Neural progenitor cell (in vitro differentiated cells): Measurements from ENCODE around the gene ITPRIPL2. TPM values are rescaled to one million over a fixed set of nuclear protein-coding genes. Genes with fewer than 3 reads are reported as not detected.

Experiments used
- DNase-seq: peaks from one replicate; pipeline ENCODE4 v3.0.0-alpha.2; 2016; ENCODE audit warnings: low spot score
- H2AFZ ChIP-seq: fragments of 200-600 bp; sonication (generic); replicated peaks from 2 replicates; pipeline ENCODE4 v1.6.1; 2016; ENCODE audit warnings: antibody characterized with exemption
- H3F3A ChIP-seq: fragments of 200-600 bp; sonication (generic); 2 replicates; pipeline ENCODE4 v1.6.1; 2016; ENCODE audit warnings: antibody characterized with exemption, low read depth
- H3K27ac ChIP-seq: fragments of 200-600 bp; sonication (generic); 2 replicates; pipeline ENCODE4 v1.5.1; 2016; ENCODE audit warnings: mild to moderate bottlenecking
- H3K27me3 ChIP-seq: fragments of 200-600 bp; sonication (generic); 2 replicates; pipeline ENCODE4 v1.6.1; 2016; ENCODE audit warnings: mild to moderate bottlenecking, moderate library complexity
- H3K36me3 ChIP-seq: fragments of 200-600 bp; sonication (generic); 2 replicates; pipeline ENCODE4 v1.5.1; 2016
- H3K4me1 ChIP-seq: fragments of 200-600 bp; sonication (generic); 2 replicates; pipeline ENCODE4 v1.6.1; 2016; ENCODE audit warnings: mixed run types
- H3K4me2 ChIP-seq: fragments of 200-600 bp; sonication (generic); 2 replicates; pipeline ENCODE4 v1.6.1; 2016
- H3K4me3 ChIP-seq: fragments of 200-600 bp; sonication (generic); 2 replicates; pipeline ENCODE4 v1.5.1; 2016
- H3K79me2 ChIP-seq: fragments of 200-600 bp; sonication (generic); 2 replicates; pipeline ENCODE4 v1.6.1; 2016; ENCODE audit warnings: low read depth
- H3K9ac ChIP-seq: fragments of 200-600 bp; sonication (generic); 2 replicates; pipeline ENCODE4 v1.6.1; 2016
- H3K9me3 ChIP-seq: fragments of 200-600 bp; sonication (generic); 2 replicates; pipeline ENCODE4 v1.5.1; 2016; ENCODE audit warnings: low read depth
- H4K20me1 ChIP-seq: fragments of 200-600 bp; sonication (generic); 2 replicates; pipeline ENCODE4 v1.6.1; 2016; ENCODE audit warnings: low read depth
- H3K27ac Mint-ChIP-seq: 3 replicates; pipeline ENCODE4 v1.8.0; 2021; ENCODE audit warnings: mixed read lengths
- H3K27me3 Mint-ChIP-seq: 2 replicates; pipeline ENCODE4 v1.8.0; 2022; ENCODE audit warnings: low read depth, mild to moderate bottlenecking, inconsistent platforms, moderate library complexity, mixed read lengths; ENCODE audit not compliant: insufficient read depth
- H3K36me3 Mint-ChIP-seq: 3 replicates; pipeline ENCODE4 v1.8.0; 2021; ENCODE audit warnings: mixed read lengths
- H3K4me1 Mint-ChIP-seq: 3 replicates; pipeline ENCODE4 v1.8.0; 2021; ENCODE audit warnings: mixed read lengths
- H3K4me3 Mint-ChIP-seq: 3 replicates; pipeline ENCODE4 v1.8.0; 2021; ENCODE audit warnings: mild to moderate bottlenecking, moderate library complexity, mixed read lengths
- H3K9me3 Mint-ChIP-seq: 3 replicates; pipeline ENCODE4 v1.8.0; 2020; ENCODE audit warnings: mixed read lengths
- EZH2 ChIP-seq: fragments of 200-600 bp; sonication (generic); IDR thresholded peaks from 2 replicates; pipeline ENCODE4 v1.6.1; 2017; ENCODE audit warnings: antibody characterized with exemption, mild to moderate bottlenecking, moderate library complexity
- EZH2phosphoT487 ChIP-seq: fragments of 200-600 bp; sonication (generic); IDR thresholded peaks from 2 replicates; pipeline ENCODE4 v1.6.1; 2017; ENCODE audit warnings: antibody characterized with exemption
- total RNA-seq: library from RNA; depleted of rRNA; stranded (reverse); fragments of >200 nt; gene quantifications from 2 replicates; pipeline ENCODE4 v1.2.3, GENCODE V29; 2015; ENCODE audit warnings: low replicate concordance
- TF ChIP-seq, protein P1 (sequence below): fragments of 200-600 bp; sonication (generic); IDR thresholded peaks from 2 replicates; pipeline ENCODE4 v1.5.1; 2017; ENCODE audit warnings: antibody characterized with exemption, mild to moderate bottlenecking

The ITPRIPL2 gene
- total RNA-seq, 1 donor from 2014 or later = 3.7 TPM

DNA sequence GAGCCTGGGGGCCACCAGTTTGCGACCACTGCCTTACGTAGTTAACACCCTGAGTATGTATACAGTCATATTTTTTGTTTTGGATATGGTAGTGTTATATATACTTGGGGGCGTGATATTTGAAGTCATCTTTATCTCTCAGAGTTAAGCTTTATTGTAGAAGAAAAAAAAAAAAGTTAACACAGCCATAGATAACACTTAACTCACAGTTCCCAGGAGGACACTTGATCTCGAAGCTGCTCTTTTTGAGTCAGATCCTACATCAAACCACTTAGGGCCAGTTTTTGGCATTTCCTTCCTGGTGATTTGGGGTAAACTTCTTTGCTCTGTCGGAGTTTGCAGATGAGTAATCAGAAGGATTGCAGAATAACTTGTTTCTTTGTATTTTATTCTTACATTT is 5.8 kb downstream of the ITPRIPL2 start:
- no peaks in the 10 kb centered on the region for H3K79me2 ChIP-seq
- H2AFZ ChIP-seq = no peak overlapping the region
- H3K27me3 Mint-ChIP-seq = peaks cover 4% of the 10 kb centered on the region
- H3K27me3 ChIP-seq = peaks cover 35% of the 10 kb centered on the region
- no peaks in the 10 kb centered on the region for H3K36me3 ChIP-seq
- peaks cover 21% of the 10 kb centered on the region for H3K4me1 Mint-ChIP-seq
- no peaks in the 10 kb centered on the region for H3K9me3 ChIP-seq
- H3F3A ChIP-seq = peaks cover 6% of the 10 kb centered on the region
- no peaks in the 10 kb centered on the region for H3K36me3 Mint-ChIP-seq
- peaks cover 9% of the 10 kb centered on the region for H3K4me1 ChIP-seq
- H3K9me3 Mint-ChIP-seq = peaks cover 2% of the 10 kb centered on the region
- TF ChIP-seq EZH2 (no peak), EZH2phosphoT487 (no peak)
- TF ChIP-seq, protein P1, sequence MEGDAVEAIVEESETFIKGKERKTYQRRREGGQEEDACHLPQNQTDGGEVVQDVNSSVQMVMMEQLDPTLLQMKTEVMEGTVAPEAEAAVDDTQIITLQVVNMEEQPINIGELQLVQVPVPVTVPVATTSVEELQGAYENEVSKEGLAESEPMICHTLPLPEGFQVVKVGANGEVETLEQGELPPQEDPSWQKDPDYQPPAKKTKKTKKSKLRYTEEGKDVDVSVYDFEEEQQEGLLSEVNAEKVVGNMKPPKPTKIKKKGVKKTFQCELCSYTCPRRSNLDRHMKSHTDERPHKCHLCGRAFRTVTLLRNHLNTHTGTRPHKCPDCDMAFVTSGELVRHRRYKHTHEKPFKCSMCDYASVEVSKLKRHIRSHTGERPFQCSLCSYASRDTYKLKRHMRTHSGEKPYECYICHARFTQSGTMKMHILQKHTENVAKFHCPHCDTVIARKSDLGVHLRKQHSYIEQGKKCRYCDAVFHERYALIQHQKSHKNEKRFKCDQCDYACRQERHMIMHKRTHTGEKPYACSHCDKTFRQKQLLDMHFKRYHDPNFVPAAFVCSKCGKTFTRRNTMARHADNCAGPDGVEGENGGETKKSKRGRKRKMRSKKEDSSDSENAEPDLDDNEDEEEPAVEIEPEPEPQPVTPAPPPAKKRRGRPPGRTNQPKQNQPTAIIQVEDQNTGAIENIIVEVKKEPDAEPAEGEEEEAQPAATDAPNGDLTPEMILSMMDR = no peak
- H3K4me3 ChIP-seq = no peak overlapping the region
- no peak overlapping the region for H3K27ac ChIP-seq
- no peak overlapping the region for H3K9ac ChIP-seq
- H3K4me3 Mint-ChIP-seq = no peak overlapping the region
- no peak for DNase-seq
- H3K4me2 ChIP-seq = no peak overlapping the region
- no peaks in the 10 kb centered on the region for H4K20me1 ChIP-seq
- no peak overlapping the region for H3K27ac Mint-ChIP-seq

DNA sequence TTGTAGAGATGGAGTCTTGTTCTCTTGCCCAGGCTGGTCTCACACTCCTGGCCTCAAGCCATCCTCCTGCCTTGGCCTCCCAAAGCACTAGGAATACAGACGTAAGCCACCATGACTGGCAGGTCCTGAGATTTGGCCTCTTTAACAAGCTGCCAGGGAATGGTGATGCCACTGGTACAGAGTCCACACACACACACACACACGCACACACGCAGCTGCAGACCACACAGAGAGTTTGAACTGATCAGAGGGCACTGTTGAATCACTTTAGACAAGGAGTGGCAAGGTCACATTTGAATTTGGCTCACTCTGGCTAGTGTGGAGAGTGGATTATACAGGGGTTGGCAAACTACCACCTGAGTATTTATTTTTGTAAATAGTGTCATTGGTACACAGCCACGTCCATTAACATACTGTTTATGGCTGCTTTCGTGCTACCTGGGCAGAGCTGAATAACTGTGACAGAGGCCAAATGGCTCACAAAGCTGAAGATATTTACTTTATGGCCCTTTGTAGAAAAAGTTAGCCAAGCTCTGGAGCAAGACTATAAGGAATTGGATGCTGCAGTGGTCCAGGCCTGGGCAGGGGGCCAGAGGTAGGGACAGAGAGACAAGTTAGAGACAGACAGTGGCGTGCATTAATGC is 9.9 kb downstream of the ITPRIPL2 start:
- no peak for DNase-seq
- H3K4me1 Mint-ChIP-seq = peaks cover 7% of the 10 kb centered on the region
- Histone ChIP-seq H3F3A (no peaks in the 10 kb centered on the region), H3K4me1 (no peaks in the 10 kb centered on the region), H2AFZ (no peak overlapping the region), H4K20me1 (no peaks in the 10 kb centered on the region), H3K79me2 (no peaks in the 10 kb centered on the region), H3K27ac (no peak overlapping the region), H3K9me3 (no peaks in the 10 kb centered on the region), H3K4me3 (no peak overlapping the region), H3K4me2 (no peak overlapping the region), H3K36me3 (no peaks in the 10 kb centered on the region), H3K9ac (no peak overlapping the region), H3K27me3 (no peaks in the 10 kb centered on the region)
- TF ChIP-seq, protein P1 = no peak
- TF ChIP-seq EZH2phosphoT487 (no peak), EZH2 (no peak)
- peaks cover 10% of the 10 kb centered on the region for H3K9me3 Mint-ChIP-seq
- no peaks in the 10 kb centered on the region for H3K27me3 Mint-ChIP-seq
- H3K27ac Mint-ChIP-seq = no peak overlapping the region
- no peak overlapping the region for H3K4me3 Mint-ChIP-seq
- H3K36me3 Mint-ChIP-seq = no peaks in the 10 kb centered on the region

DNA sequence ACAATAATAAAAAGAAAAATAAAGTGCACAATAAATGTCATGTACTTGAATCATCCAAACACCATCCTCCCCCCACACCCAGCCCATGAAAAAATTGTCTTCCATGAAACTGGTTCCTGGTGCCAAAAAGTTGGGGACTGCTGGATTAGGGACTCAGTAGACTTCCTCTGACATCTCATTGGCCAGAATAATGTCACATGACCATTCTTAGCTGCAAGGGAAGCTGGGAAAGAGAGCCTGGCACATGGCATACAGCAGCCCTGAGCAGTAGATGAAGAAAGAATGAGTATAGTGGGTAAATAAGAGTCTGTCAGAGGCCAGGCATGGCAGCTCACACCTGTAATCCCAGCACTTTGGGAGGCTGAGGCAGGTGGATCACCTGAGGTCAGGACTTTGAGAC is 12.5 kb downstream of the ITPRIPL2 start:
- H3K4me1 ChIP-seq = no peaks in the 10 kb centered on the region
- peaks cover 25% of the 10 kb centered on the region for H3K4me1 Mint-ChIP-seq
- no peak overlapping the region for H3K9ac ChIP-seq
- H3K27me3 ChIP-seq = no peaks in the 10 kb centered on the region
- H3K36me3 Mint-ChIP-seq = no peaks in the 10 kb centered on the region
- H3K27ac ChIP-seq = no peak overlapping the region
- H3K4me3 ChIP-seq = no peak overlapping the region
- peaks cover 2% of the 10 kb centered on the region for H3K27me3 Mint-ChIP-seq
- no peaks in the 10 kb centered on the region for H3K9me3 ChIP-seq
- no peaks in the 10 kb centered on the region for H3K36me3 ChIP-seq
- no peak overlapping the region for H3K27ac Mint-ChIP-seq
- no peak overlapping the region for H3K4me2 ChIP-seq
- TF ChIP-seq EZH2phosphoT487 (no peak), EZH2 (no peak)
- TF ChIP-seq, protein P1 = no peak
- H3K79me2 ChIP-seq = no peaks in the 10 kb centered on the region
- no peak for DNase-seq
- H3K4me3 Mint-ChIP-seq = no peak overlapping the region
- H4K20me1 ChIP-seq = no peaks in the 10 kb centered on the region
- H3F3A ChIP-seq = no peaks in the 10 kb centered on the region
- H2AFZ ChIP-seq = no peak overlapping the region
- peaks cover 10% of the 10 kb centered on the region for H3K9me3 Mint-ChIP-seq
